ENCODE results near the gene MND1. TPM values are rescaled to one million over a fixed set of nuclear protein-coding genes. Genes with fewer than 3 reads are reported as not detected.

Gene MND1
- 1.9 TPM for polyA plus RNA-seq (2013, experiment 1 of 2)
- polyA plus RNA-seq (2013, experiment 2 of 2) = 2.6 TPM

- Histone ChIP-seq H3K4me3 (ENCODE audit: insufficient read depth in 1 of 2, low read depth in 1 of 2, low read length in 2 of 2) (peak within 1 kb of the TSS; percentile 77 to 88), H3K4me1 (ENCODE audit: control insufficient read depth, insufficient read depth, low read depth, low read length) (peaks cover 4% of the 10 kb centered on the region), H4K91ac (ENCODE audit: low read length) (no peak within 1 kb of the TSS), H2BK120ac (ENCODE audit: low read depth, low read length) (no peak within 1 kb of the TSS), H2AK5ac (ENCODE audit: low read length, severe bottlenecking) (no peak within 1 kb of the TSS), H3K27me3 (ENCODE audit: control insufficient read depth in 1 of 2, insufficient read depth in 1 of 2, low read length in 2 of 2) (no peaks in the 10 kb centered on the region), H3K9me3 (ENCODE audit: control insufficient read depth, low read length) (no peaks in the 10 kb centered on the region), H3K27ac (ENCODE audit: low read length, poor library complexity, severe bottlenecking) (no peak within 1 kb of the TSS), H3K18ac (ENCODE audit: low read depth in 1 of 2, low read length in 2 of 2) (peak within 1 kb of the TSS in 1 of 2 experiments; percentile 30), H2BK15ac (ENCODE audit: low read depth, poor library complexity, severe bottlenecking) (no peak within 1 kb of the TSS), H3K4ac (ENCODE audit: low read depth in 1 of 2, low read length in 2 of 2) (peak within 1 kb of the TSS in 1 of 2 experiments; percentile 51), H3K79me1 (replicated peaks; ENCODE audit: low read length, poor library complexity, severe bottlenecking) (peaks cover 18% of the 10 kb centered on the region), H2BK12ac (ENCODE audit: low read length in 2 of 2) (peak within 1 kb of the TSS in 1 of 2 experiments; percentile 39), H3K9ac (ENCODE audit: low read length) (peak within 1 kb of the TSS; percentile 85), H3K23ac (ENCODE audit: low read length in 2 of 2) (no peak within 1 kb of the TSS), H3K14ac (ENCODE audit: low read length in 2 of 2) (peak within 1 kb of the TSS in 1 of 2 experiments; percentile 29), H2AFZ (ENCODE audit: low read depth, low read length) (peak within 1 kb of the TSS; percentile 85), H4K8ac (ENCODE audit: low read length) (peak within 1 kb of the TSS; percentile 75), H2BK5ac (ENCODE audit: low read depth, low read length, poor library complexity, severe bottlenecking) (no peak within 1 kb of the TSS), H3K36me3 (ENCODE audit: control insufficient read depth in 1 of 2, insufficient read depth in 2 of 2, low read depth in 1 of 2, low read length in 2 of 2) (peaks cover 2 to 8% of the 10 kb centered on the region in 2 experiments), H3K4me2 (ENCODE audit: low read length, poor library complexity, severe bottlenecking) (peak within 1 kb of the TSS; percentile 100)
- peak; percentile 73 for DNase-seq
- WGBS = under 1% methylated on average over 84 of the region's 86 CpGs
Measured at GRCh38 chr4:153344131-153345011, at the start of gene MND1. Gene MND1, plus strand, starts transcription at chr4:153344688. Its CDS starts 50 bp downstream, at chr4:153344738.

GRCh38 chr4:153295131-153295755, 49.2 kb upstream of the MND1 start:
- H3K79me1 ChIP-seq (replicated peaks; ENCODE audit: low read length, poor library complexity, severe bottlenecking) = peaks cover 8% of the 10 kb centered on the region

GRCh38 chr4:153296040-153296823, 48.3 kb upstream of the MND1 start:
- DNase-seq = peak; percentile 75
- Histone ChIP-seq H2AFZ (ENCODE audit: low read depth, low read length) (no peak overlapping the region), H3K79me1 (replicated peaks; ENCODE audit: low read length, poor library complexity, severe bottlenecking) (peaks cover 10% of the 10 kb centered on the region), H3K4me2 (ENCODE audit: low read length, poor library complexity, severe bottlenecking) (no peak overlapping the region), H3K9ac (ENCODE audit: low read length) (no peak overlapping the region), H2BK12ac (ENCODE audit: low read length in 2 of 2) (peak overlapping the region; percentile 8 to 73), H4K8ac (ENCODE audit: low read length) (no peak overlapping the region), H3K4me1 (ENCODE audit: control insufficient read depth, insufficient read depth, low read depth, low read length) (peaks cover 10% of the 10 kb centered on the region), H3K4ac (ENCODE audit: low read depth in 1 of 2, low read length in 2 of 2) (peak overlapping the region in 1 of 2 experiments; percentile 9), H2BK120ac (ENCODE audit: low read depth, low read length) (no peak overlapping the region), H2BK5ac (ENCODE audit: low read depth, low read length, poor library complexity, severe bottlenecking) (no peak overlapping the region), H3K9me3 (ENCODE audit: control insufficient read depth, low read length) (peaks cover 15% of the 10 kb centered on the region), H3K36me3 (ENCODE audit: control insufficient read depth in 1 of 2, insufficient read depth in 2 of 2, low read depth in 1 of 2, low read length in 2 of 2) (peaks cover 24 to 70% of the 10 kb centered on the region in 2 experiments), H3K27ac (ENCODE audit: low read length, poor library complexity, severe bottlenecking) (no peak overlapping the region), H3K4me3 (ENCODE audit: insufficient read depth in 1 of 2, low read depth in 1 of 2, low read length in 2 of 2) (no peak overlapping the region), H3K14ac (ENCODE audit: low read length in 2 of 2) (no peak overlapping the region), H2BK15ac (ENCODE audit: low read depth, poor library complexity, severe bottlenecking) (no peak overlapping the region), H3K18ac (ENCODE audit: low read depth in 1 of 2, low read length in 2 of 2) (peak overlapping the region in 1 of 2 experiments; percentile 67), H4K91ac (ENCODE audit: low read length) (no peak overlapping the region), H3K27me3 (ENCODE audit: control insufficient read depth in 1 of 2, insufficient read depth in 1 of 2, low read length in 2 of 2) (no peaks in the 10 kb centered on the region), H2AK5ac (ENCODE audit: low read length, severe bottlenecking) (no peak overlapping the region), H3K23ac (ENCODE audit: low read length in 2 of 2) (no peak overlapping the region)
- 76% methylated on average over 6 of the region's 11 CpGs for WGBS

More at GRCh38 chr4:153295131-153295755, 49.2 kb upstream of the MND1 start:
- H4K8ac ChIP-seq (ENCODE audit: low read length) = no peak overlapping the region
- peak overlapping the region in 1 of 2 experiments; percentile 21 for H3K4ac ChIP-seq (ENCODE audit: low read depth in 1 of 2, low read length in 2 of 2)
- H2AFZ ChIP-seq (ENCODE audit: low read depth, low read length) = no peak overlapping the region
- H3K9me3 ChIP-seq (ENCODE audit: control insufficient read depth, low read length) = peaks cover 11% of the 10 kb centered on the region
- H2BK12ac ChIP-seq (ENCODE audit: low read length in 2 of 2) = peak overlapping the region in 1 of 2 experiments; percentile 73
- peaks cover 21 to 71% of the 10 kb centered on the region in 2 experiments for H3K36me3 ChIP-seq (ENCODE audit: control insufficient read depth in 1 of 2, insufficient read depth in 2 of 2, low read depth in 1 of 2, low read length in 2 of 2)
- H2BK5ac ChIP-seq (ENCODE audit: low read depth, low read length, poor library complexity, severe bottlenecking) = no peak overlapping the region
- H2BK120ac ChIP-seq (ENCODE audit: low read depth, low read length) = no peak overlapping the region
- no peak overlapping the region for H3K4me3 ChIP-seq (ENCODE audit: insufficient read depth in 1 of 2, low read depth in 1 of 2, low read length in 2 of 2)
- no peak overlapping the region for H3K27ac ChIP-seq (ENCODE audit: low read length, poor library complexity, severe bottlenecking)
- WGBS = 97% methylated on average over 40 of the region's 40 CpGs
- H3K18ac ChIP-seq (ENCODE audit: low read depth in 1 of 2, low read length in 2 of 2) = no peak overlapping the region
- H3K9ac ChIP-seq (ENCODE audit: low read length) = no peak overlapping the region
- H3K27me3 ChIP-seq (ENCODE audit: control insufficient read depth in 1 of 2, insufficient read depth in 1 of 2, low read length in 2 of 2) = no peaks in the 10 kb centered on the region
- H3K23ac ChIP-seq (ENCODE audit: low read length in 2 of 2) = no peak overlapping the region
- H2BK15ac ChIP-seq (ENCODE audit: low read depth, poor library complexity, severe bottlenecking) = peak overlapping the region; percentile 75
- peak overlapping the region in 1 of 2 experiments; percentile 19 for H3K14ac ChIP-seq (ENCODE audit: low read length in 2 of 2)
- no peak overlapping the region for H3K4me2 ChIP-seq (ENCODE audit: low read length, poor library complexity, severe bottlenecking)
- H4K91ac ChIP-seq (ENCODE audit: low read length) = peak overlapping the region; percentile 73
- H2AK5ac ChIP-seq (ENCODE audit: low read length, severe bottlenecking) = peak overlapping the region; percentile 34
- peaks cover 10% of the 10 kb centered on the region for H3K4me1 ChIP-seq (ENCODE audit: control insufficient read depth, insufficient read depth, low read depth, low read length)
- DNase-seq = no peak
